ENCODE measurements around the gene LHPP.

The LHPP gene

GRCh38 chr10:124552691-124553276, 91.2 kb downstream of the LHPP start:
- Histone ChIP-seq H3K4me3 (no peak overlapping the region), H3K9me3 (no peaks in the 10 kb centered on the region), H3K4me1 (no peaks in the 10 kb centered on the region), H3K27me3 (ENCODE audit: low read depth) (no peaks in the 10 kb centered on the region), H3K36me3 (replicated peaks) (no peaks in the 10 kb centered on the region)
- in situ Hi-C loops (cut with MboI; ENCODE audit: low sequenced_read_pairs), result no loop called here
- DNase-seq (ENCODE audit: low spot score in 2 of 2), result no peak

GRCh38 chr10:124554085-124554858, 92.6 kb downstream of the LHPP start:
- Histone ChIP-seq H3K9me3 (no peaks in the 10 kb centered on the region), H3K36me3 (replicated peaks) (no peaks in the 10 kb centered on the region), H3K27me3 (ENCODE audit: low read depth) (no peaks in the 10 kb centered on the region), H3K4me3 (no peak overlapping the region), H3K4me1 (no peaks in the 10 kb centered on the region)
- no peak for DNase-seq (ENCODE audit: low spot score in 2 of 2)
- in situ Hi-C loops (cut with MboI; ENCODE audit: low sequenced_read_pairs), result no loop called here

GRCh38 chr10:124557167-124557566, 95.5 kb downstream of the LHPP start:
- Histone ChIP-seq H3K9me3 (no peaks in the 10 kb centered on the region), H3K4me1 (no peaks in the 10 kb centered on the region), H3K4me3 (no peak overlapping the region), H3K36me3 (replicated peaks) (no peaks in the 10 kb centered on the region), H3K27me3 (ENCODE audit: low read depth) (no peaks in the 10 kb centered on the region)
- in situ Hi-C loops (cut with MboI; ENCODE audit: low sequenced_read_pairs), result no loop called here
- no peak for DNase-seq (ENCODE audit: low spot score in 2 of 2)

DNA sequence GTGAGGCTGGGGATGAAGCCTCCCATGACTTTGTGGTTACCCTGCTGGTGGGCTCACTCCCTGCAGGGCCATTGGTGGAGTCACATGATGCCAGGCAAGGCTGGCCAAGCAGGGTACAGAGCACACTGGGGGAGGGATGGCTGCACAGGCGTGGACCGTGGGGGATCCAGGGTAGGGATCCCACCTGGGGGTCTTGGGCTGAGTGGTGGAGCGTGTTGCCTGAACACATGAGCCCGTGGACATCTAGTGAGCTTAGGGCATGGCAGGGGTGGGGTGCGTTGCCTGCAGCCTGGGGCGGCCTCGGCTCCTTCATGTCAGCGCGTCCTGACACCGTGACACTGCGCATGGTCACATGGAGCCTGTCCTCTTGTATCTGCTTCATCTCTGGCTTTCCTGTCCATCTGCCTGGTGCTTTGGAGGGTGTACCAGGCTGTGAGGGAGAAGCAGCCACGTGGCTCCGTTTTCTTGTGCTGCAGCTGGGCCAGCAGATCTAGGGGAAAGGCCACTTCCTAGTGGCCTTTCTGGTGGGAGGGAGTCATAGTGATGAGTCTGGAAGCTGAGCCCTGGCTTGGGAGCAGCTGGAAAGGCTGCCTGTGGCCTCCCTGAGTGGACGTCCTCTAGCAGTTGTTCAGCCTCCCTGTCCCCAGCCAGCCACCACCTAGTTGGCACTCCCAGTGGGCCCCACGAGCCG, 96.2 kb downstream of the LHPP start:
- H3K4me1 ChIP-seq, result no peaks in the 10 kb centered on the region
- no peak for DNase-seq (ENCODE audit: low spot score in 2 of 2)
- in situ Hi-C loops (cut with MboI; ENCODE audit: low sequenced_read_pairs), result no loop called here

DNA sequence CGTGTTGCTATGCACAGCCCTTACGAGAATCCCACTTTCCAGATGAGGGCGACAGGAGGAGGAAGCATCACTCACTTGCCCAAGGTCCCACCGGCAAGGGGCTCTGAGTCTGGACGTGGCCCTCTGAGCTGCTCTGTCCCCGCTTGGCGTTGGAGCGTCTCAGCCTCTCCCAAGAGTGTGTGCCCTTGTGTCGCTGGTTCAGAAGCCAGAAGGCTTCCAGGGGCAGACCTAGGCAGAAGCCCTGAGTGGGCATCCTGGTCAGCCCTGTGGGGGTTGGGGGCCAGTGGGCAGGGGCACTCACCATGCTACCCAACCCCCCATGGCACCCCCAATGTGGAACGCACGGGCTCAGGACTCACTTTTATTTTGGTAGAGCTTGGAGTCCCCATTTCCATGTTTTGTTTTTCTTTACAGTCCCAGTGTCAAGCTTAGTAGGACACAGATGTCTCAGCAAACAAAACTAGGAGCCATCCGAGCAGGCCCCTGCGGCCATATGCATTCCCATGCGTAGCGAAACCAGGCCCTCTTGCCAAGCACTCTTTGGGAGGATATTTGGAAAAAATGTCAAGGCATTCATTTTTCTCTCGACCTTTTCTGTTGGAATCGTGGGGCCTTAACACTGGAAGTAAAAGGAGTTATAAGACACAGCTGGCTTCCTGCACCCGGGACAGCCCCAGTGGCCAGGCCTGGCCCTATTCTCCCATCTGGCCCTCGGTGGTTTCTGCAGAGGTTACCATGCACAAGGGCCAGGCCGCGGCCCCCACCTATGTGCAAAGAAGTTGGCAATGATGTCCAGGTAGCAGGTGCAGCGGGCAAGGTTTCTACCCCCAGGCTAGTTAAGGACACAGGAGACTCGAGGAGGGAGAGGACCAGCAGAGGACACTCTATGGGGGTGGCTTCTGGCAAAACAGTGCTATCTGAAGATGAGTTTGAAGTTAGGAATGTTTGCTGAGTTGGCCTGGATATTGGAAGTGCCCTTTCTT, 97.0 kb downstream of the LHPP start:
- Histone ChIP-seq H3K4me3 (no peak overlapping the region), H3K36me3 (replicated peaks) (no peaks in the 10 kb centered on the region), H3K27me3 (ENCODE audit: low read depth) (no peaks in the 10 kb centered on the region), H3K4me1 (no peaks in the 10 kb centered on the region), H3K9me3 (no peaks in the 10 kb centered on the region)
- no peak for DNase-seq (ENCODE audit: low spot score in 2 of 2)
- in situ Hi-C loops (cut with MboI; ENCODE audit: low sequenced_read_pairs), result no loop called here

More for the DNA sequence above, 96.2 kb downstream of the LHPP start:
- no peaks in the 10 kb centered on the region for H3K9me3 ChIP-seq
- no peaks in the 10 kb centered on the region for H3K27me3 ChIP-seq (ENCODE audit: low read depth)
- no peak overlapping the region for H3K4me3 ChIP-seq
- no peaks in the 10 kb centered on the region for H3K36me3 ChIP-seq (replicated peaks)

DNA sequence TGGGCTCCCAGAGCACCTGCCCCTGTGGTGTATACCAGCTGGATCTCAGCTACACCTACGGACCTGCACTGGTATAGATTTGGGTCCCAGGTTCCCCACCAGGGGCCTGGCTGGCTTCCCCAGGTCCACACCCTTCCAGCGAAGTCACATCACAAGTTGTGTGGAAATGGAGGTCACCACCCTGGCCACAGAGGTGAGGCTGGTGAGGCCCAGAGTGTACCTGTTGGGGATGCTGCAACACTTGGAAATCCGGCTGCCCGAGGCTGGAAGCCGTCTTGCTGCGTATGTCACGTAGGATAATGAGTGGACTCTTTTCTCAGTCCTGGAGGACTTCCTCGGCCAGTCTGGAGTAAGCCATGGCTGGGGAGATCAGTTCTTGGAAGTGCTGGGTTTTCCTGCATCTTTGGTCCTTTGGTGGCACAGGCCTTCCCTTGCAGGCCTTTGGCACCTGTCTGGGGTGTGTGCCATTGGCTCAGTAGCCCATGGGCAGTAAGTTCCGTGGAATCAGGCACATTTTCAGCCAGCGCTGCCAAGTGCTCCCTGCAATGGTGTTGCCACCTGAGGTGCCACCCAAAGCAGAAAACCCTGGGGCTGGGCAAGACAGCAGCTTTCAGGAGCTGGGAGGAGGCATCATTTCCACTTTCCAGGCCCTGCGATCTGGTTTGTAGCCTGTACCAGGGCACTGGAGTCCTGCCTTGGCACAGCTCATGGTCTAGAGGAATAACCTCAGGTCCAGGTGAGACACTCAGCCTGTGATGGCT, 97.9 kb downstream of the LHPP start:
- H3K27me3 ChIP-seq (ENCODE audit: low read depth), result no peaks in the 10 kb centered on the region
- H3K4me3 ChIP-seq, result no peak overlapping the region
- no peaks in the 10 kb centered on the region for H3K9me3 ChIP-seq
- in situ Hi-C loops (cut with MboI; ENCODE audit: low sequenced_read_pairs), result no loop called here
- DNase-seq (ENCODE audit: low spot score in 2 of 2), result no peak
- H3K4me1 ChIP-seq, result no peaks in the 10 kb centered on the region
- no peaks in the 10 kb centered on the region for H3K36me3 ChIP-seq (replicated peaks)

DNA sequence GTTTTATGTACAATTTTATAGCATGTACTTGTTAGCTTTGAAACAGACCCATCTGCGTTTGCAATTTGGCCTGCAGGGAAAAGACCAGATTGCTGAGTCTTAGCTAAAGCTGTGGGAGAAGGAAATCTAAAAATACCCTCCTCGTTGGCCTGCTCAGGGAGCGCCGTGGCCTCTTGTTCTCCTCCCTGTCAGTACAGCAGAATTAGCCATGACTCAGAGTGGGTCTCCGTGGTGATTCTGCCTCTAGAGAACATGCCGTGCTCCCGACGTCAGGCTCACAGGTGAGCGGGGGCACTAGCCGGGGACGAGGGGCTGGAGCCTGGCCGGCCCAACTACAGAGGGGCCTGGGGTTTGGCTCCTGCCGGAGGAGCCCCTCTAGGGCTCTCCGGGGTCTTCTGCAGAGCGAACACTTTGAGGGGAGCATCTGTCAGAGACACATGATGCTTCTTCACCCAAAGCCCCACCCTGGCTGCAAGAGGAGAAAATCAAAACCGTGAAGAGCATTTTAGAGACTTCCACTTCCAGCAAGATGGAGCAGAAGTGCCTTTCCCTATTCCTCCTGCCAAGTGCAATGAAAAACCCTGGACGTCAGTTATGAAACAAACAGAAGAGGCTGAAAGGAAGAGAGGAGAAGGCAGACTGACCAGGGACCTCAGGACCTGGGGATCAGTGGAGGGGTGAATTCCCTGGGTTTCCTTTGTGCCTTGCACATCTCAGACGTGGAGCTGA, 98.9 kb downstream of the LHPP start:
- Histone ChIP-seq H3K9me3 (no peaks in the 10 kb centered on the region), H3K36me3 (replicated peaks) (no peaks in the 10 kb centered on the region), H3K27me3 (ENCODE audit: low read depth) (no peaks in the 10 kb centered on the region), H3K4me3 (no peak overlapping the region), H3K4me1 (no peaks in the 10 kb centered on the region)
- in situ Hi-C loops (cut with MboI; ENCODE audit: low sequenced_read_pairs), result no loop called here
- DNase-seq (ENCODE audit: low spot score in 2 of 2), result no peak

DNA sequence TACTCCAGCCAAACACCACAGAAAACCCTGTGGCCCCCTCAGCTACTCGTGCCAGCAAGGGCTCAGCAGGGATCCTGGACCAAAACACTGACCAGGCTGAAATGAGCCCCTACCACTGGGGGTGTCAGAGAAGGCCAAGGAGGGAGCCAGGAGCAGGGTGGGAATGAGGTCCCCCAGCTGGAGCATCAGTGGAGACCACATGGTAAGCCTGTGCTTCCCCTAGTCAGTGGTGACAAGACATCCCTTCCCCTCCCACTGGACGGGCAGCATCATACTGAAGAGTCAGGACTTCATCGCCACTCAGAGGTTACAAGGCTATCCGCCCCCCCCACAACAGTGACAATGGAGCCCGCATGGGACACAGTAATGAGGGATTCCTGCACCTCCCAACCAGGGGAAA, 99.6 kb downstream of the LHPP start:
- no peak for DNase-seq (ENCODE audit: low spot score in 2 of 2)
- Histone ChIP-seq H3K9me3 (no peaks in the 10 kb centered on the region), H3K4me1 (no peaks in the 10 kb centered on the region), H3K27me3 (ENCODE audit: low read depth) (no peaks in the 10 kb centered on the region), H3K4me3 (no peak overlapping the region), H3K36me3 (replicated peaks) (no peaks in the 10 kb centered on the region)
- in situ Hi-C loops (cut with MboI; ENCODE audit: low sequenced_read_pairs), result no loop called here

DNA sequence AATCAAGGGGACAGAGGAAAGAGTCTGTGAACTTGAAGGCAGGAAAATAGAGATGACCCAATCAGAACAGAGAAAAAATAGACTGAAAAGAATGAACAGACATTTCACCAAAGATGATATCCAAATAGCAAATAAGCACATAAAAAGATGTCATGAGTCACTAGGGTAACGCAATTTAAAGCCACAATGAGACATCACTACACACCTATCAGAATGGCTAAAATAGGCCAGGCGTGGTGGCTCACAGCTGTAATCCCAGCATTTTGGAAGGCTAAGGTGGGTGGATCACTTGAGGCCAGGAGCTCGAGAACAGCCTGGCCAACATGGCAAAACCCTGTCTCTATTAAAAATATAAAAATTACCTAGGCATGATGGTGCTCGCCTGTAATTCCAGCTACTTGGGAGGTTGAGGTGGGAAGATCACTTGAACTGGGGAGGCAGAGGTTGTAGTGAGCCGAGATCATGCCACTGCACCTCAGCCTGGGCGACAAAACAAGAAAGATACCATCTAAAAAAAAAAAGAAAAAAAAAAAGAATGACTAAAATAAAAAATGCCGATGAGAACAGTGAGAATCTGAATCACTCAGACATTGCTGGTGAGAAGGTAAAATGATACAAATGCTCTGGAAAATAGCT, 100.9 kb downstream of the LHPP start:
- no peaks in the 10 kb centered on the region for H3K27me3 ChIP-seq (ENCODE audit: low read depth)
- H3K9me3 ChIP-seq, result no peaks in the 10 kb centered on the region
- DNase-seq (ENCODE audit: low spot score in 2 of 2), result no peak
- H3K4me1 ChIP-seq, result no peaks in the 10 kb centered on the region
- no peaks in the 10 kb centered on the region for H3K36me3 ChIP-seq (replicated peaks)
- in situ Hi-C loops (cut with MboI; ENCODE audit: low sequenced_read_pairs), result no loop called here
- no peak overlapping the region for H3K4me3 ChIP-seq

- peak in 1 of 2 experiments; percentile 34 for DNase-seq (ENCODE audit: low spot score in 2 of 2)
- Histone ChIP-seq H3K36me3 (replicated peaks) (no peaks in the 10 kb centered on the region), H3K27me3 (ENCODE audit: low read depth) (no peaks in the 10 kb centered on the region)
Observed at GRCh38 chr10:124563320-124564040, 101.9 kb downstream of the LHPP start.

DNA sequence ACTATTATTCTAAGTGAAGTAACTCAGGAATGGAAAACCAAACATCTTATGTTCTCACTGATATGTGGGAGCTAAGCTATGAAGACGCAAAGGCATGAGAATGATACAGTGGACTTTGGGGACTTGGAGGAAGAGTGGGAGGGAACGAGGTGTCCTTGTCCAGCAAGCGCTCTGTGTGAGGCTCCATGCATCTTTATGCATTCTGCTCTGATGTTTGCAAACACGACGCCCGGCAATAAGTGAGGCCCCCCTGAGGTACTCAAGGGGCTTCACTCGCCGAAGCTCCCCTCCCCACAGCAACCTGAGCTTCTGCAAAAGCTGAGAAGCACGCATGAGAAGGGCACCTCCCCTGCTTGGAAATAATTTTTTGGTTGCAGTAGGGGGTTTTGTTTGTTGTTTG, 103.3 kb downstream of the LHPP start:
- Histone ChIP-seq H3K4me1 (no peaks in the 10 kb centered on the region), H3K27me3 (ENCODE audit: low read depth) (no peaks in the 10 kb centered on the region), H3K4me3 (no peak overlapping the region), H3K9me3 (no peaks in the 10 kb centered on the region), H3K36me3 (replicated peaks) (no peaks in the 10 kb centered on the region)
- in situ Hi-C loops (cut with MboI; ENCODE audit: low sequenced_read_pairs), result no loop called here
- DNase-seq (ENCODE audit: low spot score in 2 of 2), result no peak

More at GRCh38 chr10:124563320-124564040, 101.9 kb downstream of the LHPP start:
- no peak overlapping the region for H3K4me3 ChIP-seq
- H3K4me1 ChIP-seq, result no peaks in the 10 kb centered on the region
- H3K9me3 ChIP-seq, result no peaks in the 10 kb centered on the region
- in situ Hi-C loops (cut with MboI; ENCODE audit: low sequenced_read_pairs), result no loop called here
